Activated CD4-positive, alpha-beta T cell treated with anti-CD3 and anti-CD28 coated beads, Interleukin-2, amount 10 ng/mL, durations not matched to agents 24 days and 14 days (primary cell): ENCODE measurements around the gene CREB1. TPM values are rescaled to one million over a fixed set of nuclear protein-coding genes. Genes with fewer than 3 reads are reported as not detected.
"Not testable (repeated sequence)": the region's sequence is repeated elsewhere in the genome, so short reads cannot be mapped to it uniquely, and the experiment has no call there.

ENCODE experiments used
- DNase-seq: peaks from one replicate; pipeline ENCODE4 v3.0.0; 2022
- H3K27ac Mint-ChIP-seq: one replicate; pipeline ENCODE4 v1.8.0; 2022; ENCODE audit warnings: mild to moderate bottlenecking, mixed read lengths
- H3K27me3 Mint-ChIP-seq: one replicate; pipeline ENCODE4 v1.8.0; 2022; ENCODE audit warnings: mixed read lengths
- H3K36me3 Mint-ChIP-seq: one replicate; pipeline ENCODE4 v1.8.0; 2022; ENCODE audit warnings: low read depth, mild to moderate bottlenecking, mixed read lengths
- H3K4me1 Mint-ChIP-seq: one replicate; pipeline ENCODE4 v1.8.0; 2021; ENCODE audit warnings: mixed read lengths
- H3K4me3 Mint-ChIP-seq: one replicate; pipeline ENCODE4 v1.8.0; 2022; ENCODE audit warnings: mild to moderate bottlenecking, moderate library complexity, mixed read lengths
- H3K9me3 Mint-ChIP-seq: one replicate; pipeline ENCODE4 v1.8.0; 2021; ENCODE audit warnings: mixed read lengths
- intact Hi-C: fragments of 100-400 bp; cut with micrococcal nuclease; formaldehyde crosslinking; loops from one replicate; pipeline ENCODE4 v1.15.1; 2023
- total RNA-seq: library from RNA; stranded (reverse); gene quantifications from 2 replicates; pipeline ENCODE4 v1.2.3, GENCODE V29; 2022

The CREB1 gene
- total RNA-seq, 1 donor from 2014 or later: 107 TPM

DNA sequence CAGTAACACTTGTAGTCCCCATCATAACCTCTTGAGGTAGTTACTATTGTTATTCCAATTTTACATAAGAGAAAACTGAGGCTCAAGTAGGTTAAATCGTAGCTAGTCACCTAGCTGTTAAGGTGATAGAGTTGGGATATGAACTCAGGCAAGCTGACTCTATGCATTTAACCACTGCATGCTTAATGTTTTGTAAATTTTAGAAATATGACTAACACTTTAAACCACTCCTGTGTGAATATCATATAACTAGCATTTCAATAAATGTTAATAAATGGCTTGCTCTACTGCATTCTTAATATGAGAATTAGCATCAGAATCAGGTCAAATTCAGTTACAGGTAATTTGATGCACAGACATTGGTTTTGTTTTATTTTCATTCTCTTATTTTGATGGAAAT, 35.6 kb upstream of the CREB1 start:
- H3K36me3 Mint-ChIP-seq: no peaks in the 10 kb centered on the region
- intact Hi-C loops: no loop called here
- H3K27ac Mint-ChIP-seq: no peak overlapping the region
- peaks cover 4% of the 10 kb centered on the region for H3K27me3 Mint-ChIP-seq
- H3K4me3 Mint-ChIP-seq: no peak overlapping the region
- H3K9me3 Mint-ChIP-seq: no peaks in the 10 kb centered on the region
- peaks cover 5% of the 10 kb centered on the region for H3K4me1 Mint-ChIP-seq
- DNase-seq: no peak

DNA sequence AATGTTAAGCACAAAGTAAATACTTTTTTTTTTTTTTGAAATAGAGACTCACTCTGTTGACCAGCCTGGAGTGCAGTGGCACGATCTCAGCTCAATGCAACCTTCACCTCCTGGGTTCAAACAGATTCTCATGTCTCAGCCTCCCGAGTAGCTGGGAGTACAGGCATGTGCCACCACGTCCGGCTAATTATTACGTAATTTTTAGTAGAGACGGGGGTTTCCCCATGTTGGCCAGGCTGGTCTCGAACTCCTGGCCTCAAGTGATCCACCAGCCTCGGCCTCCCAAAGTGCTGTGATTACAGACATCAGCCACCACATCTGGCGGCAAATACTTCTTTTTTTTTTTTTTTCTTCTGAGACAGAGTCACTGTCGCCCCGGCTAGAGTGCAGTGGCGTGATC, 32.8 kb upstream of the CREB1 start:
- peaks cover 24% of the 10 kb centered on the region for H3K4me1 Mint-ChIP-seq
- intact Hi-C loops, H3K9me3 Mint-ChIP-seq, H3K36me3 Mint-ChIP-seq, H3K27me3 Mint-ChIP-seq, H3K27ac Mint-ChIP-seq, DNase-seq, H3K4me3 Mint-ChIP-seq: not testable (repeated sequence)

DNA sequence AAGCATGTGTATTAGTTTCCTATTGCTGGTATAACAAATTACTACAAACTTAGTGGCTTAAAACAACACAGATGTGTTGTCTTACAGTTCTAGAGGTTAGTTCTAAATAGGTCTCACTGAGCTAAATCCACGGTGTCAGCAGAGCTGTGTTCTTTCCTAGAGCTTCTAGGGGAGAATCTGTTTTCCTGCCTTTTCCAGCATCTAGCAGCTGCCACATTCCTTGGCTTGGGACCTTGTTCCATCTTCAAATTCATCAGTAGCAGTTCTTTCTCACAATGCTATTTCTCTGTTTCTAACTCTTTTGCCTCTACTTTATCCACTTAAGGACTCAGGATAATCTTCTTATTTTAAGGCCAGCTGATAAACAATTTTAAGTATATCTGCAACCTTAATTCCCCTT, 32.2 kb upstream of the CREB1 start:
- Mint-ChIP-seq H3K27me3 (no peaks in the 10 kb centered on the region), H3K27ac (no peak overlapping the region), H3K4me3 (no peak overlapping the region), H3K4me1 (peaks cover 27% of the 10 kb centered on the region), H3K9me3 (no peaks in the 10 kb centered on the region), H3K36me3 (no peaks in the 10 kb centered on the region)
- no peak for DNase-seq
- intact Hi-C loops: no loop called here

- Mint-ChIP-seq H3K36me3 (no peaks in the 10 kb centered on the region), H3K27me3 (no peaks in the 10 kb centered on the region), H3K4me3 (no peak overlapping the region), H3K4me1 (peaks cover 33% of the 10 kb centered on the region), H3K27ac (no peak overlapping the region), H3K9me3 (no peaks in the 10 kb centered on the region)
- no peak for DNase-seq
- intact Hi-C loops: no loop called here
Observed at GRCh38 chr2:207498427-207498826, 31.3 kb upstream of the CREB1 start.

- H3K4me3 Mint-ChIP-seq: no peak overlapping the region
- H3K4me1 Mint-ChIP-seq: peaks cover 40% of the 10 kb centered on the region
- intact Hi-C loops: no loop called here
- H3K9me3 Mint-ChIP-seq: no peaks in the 10 kb centered on the region
- no peak for DNase-seq
- no peaks in the 10 kb centered on the region for H3K36me3 Mint-ChIP-seq
- H3K27ac Mint-ChIP-seq: no peak overlapping the region
- H3K27me3 Mint-ChIP-seq: no peaks in the 10 kb centered on the region
Observed at GRCh38 chr2:207499114-207499513, 30.6 kb upstream of the CREB1 start.

GRCh38 chr2:207501802-207502576, 27.8 kb upstream of the CREB1 start:
- Mint-ChIP-seq H3K9me3 (no peaks in the 10 kb centered on the region), H3K36me3 (no peaks in the 10 kb centered on the region), H3K27me3 (no peaks in the 10 kb centered on the region), H3K4me1 (peaks cover 67% of the 10 kb centered on the region), H3K27ac (no peak overlapping the region), H3K4me3 (no peak overlapping the region)
- intact Hi-C loops: no loop called here
- no peak for DNase-seq

DNA sequence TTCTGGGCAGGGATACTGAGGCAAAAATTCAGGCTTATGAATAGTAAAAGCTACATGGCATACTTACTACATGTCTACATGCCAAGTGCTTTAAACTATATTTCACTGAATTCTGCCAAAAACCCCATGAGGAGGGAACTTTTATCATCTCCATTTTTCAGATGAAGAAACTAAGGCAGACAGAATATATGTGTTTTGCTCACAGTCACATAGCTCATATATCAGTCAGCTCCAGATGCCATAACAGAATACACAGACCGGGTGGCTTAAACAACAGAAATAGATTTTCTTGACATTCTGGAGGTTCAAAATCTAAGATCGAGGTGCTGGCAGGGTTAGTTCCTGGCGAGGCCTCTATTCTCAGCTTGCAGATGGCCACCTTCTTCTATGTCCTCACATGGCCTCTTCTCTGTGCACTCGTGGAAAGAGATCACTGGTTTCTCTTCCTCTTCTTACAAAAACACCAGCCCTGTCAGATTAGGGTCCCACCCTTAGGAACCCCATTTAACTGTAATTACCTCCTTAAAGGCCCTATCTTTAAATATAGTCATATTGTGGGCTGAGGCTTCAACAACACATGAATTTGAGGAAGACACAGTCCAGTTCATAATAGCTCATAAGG, 27.1 kb upstream of the CREB1 start:
- DNase-seq: no peak
- Mint-ChIP-seq H3K36me3 (no peaks in the 10 kb centered on the region), H3K27me3 (no peaks in the 10 kb centered on the region), H3K4me1 (peaks cover 69% of the 10 kb centered on the region), H3K4me3 (no peak overlapping the region), H3K27ac (no peak overlapping the region), H3K9me3 (no peaks in the 10 kb centered on the region)
- intact Hi-C loops: no loop called here

GRCh38 chr2:207503234-207503633, 26.5 kb upstream of the CREB1 start:
- Mint-ChIP-seq H3K4me1 (peaks cover 69% of the 10 kb centered on the region), H3K9me3 (no peaks in the 10 kb centered on the region), H3K27ac (no peak overlapping the region), H3K36me3 (no peaks in the 10 kb centered on the region), H3K4me3 (no peak overlapping the region), H3K27me3 (no peaks in the 10 kb centered on the region)
- intact Hi-C loops: no loop called here
- no peak for DNase-seq

- Mint-ChIP-seq H3K27ac (peak overlapping the region; percentile 15), H3K4me3 (peak overlapping the region; percentile 50), H3K9me3 (no peaks in the 10 kb centered on the region), H3K27me3 (no peaks in the 10 kb centered on the region), H3K36me3 (no peaks in the 10 kb centered on the region), H3K4me1 (peaks cover 65% of the 10 kb centered on the region)
- no peak for DNase-seq
- intact Hi-C loops: loop anchor here (1.0 to 2.0 kb wide), 3 partner anchors 10 to 25 kb away; partner anchors contain the start of gene CREB1
Observed at GRCh38 chr2:207504513-207505170, 25.1 kb upstream of the CREB1 start.

DNA sequence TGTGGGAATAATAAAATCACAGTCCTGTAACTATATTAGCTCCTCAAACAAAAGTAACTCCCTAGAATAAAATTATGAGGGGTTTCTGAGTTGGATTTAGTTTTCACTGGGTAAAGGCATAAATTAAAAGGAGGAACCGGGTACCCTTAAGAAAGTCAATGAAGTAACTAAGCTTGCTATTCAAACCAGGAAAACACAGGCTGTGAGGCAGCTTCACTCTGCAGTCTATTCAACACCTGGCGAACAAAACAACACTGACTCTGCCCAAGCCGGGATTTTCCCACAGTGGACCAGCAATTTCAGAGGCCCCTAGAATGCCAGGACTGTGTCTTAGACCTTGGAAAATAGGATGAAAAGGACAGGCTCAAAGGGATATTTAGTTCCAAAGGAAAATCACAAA, 24.6 kb upstream of the CREB1 start:
- no peaks in the 10 kb centered on the region for H3K36me3 Mint-ChIP-seq
- peaks cover 62% of the 10 kb centered on the region for H3K4me1 Mint-ChIP-seq
- H3K9me3 Mint-ChIP-seq: no peaks in the 10 kb centered on the region
- H3K4me3 Mint-ChIP-seq: peak overlapping the region; percentile 50
- H3K27me3 Mint-ChIP-seq: no peaks in the 10 kb centered on the region
- intact Hi-C loops: loop anchor here (1.0 to 2.0 kb wide), 3 partner anchors 9 to 24 kb away; partner anchors contain the start of gene CREB1
- H3K27ac Mint-ChIP-seq: peak overlapping the region; percentile 15
- DNase-seq: no peak

DNA sequence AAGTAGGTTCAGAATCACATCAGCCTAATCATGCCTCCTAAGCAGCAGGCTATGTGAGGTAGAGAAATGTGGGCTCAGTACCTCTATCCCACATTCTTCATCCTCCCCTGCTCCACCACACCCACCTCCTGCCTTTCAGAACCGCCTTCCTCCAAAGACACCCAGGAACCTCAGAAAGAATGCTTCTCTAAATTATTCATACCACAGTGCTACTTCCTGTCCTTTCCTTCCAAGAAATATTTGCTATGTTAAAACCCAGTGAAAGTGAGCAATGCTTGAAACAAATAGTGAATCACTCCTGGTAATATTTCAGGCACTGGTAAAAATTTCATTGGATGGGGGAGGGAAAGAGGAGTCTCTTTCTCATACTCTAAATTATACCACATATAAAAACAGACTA, 24.0 kb upstream of the CREB1 start:
- Mint-ChIP-seq H3K4me3 (peak overlapping the region; percentile 50), H3K4me1 (peaks cover 57% of the 10 kb centered on the region), H3K27me3 (no peaks in the 10 kb centered on the region), H3K36me3 (no peaks in the 10 kb centered on the region), H3K9me3 (no peaks in the 10 kb centered on the region), H3K27ac (peak overlapping the region; percentile 54)
- intact Hi-C loops: loop anchor here (1.0 to 2.0 kb wide), 3 partner anchors 9 to 24 kb away; partner anchors contain the start of gene CREB1
- DNase-seq: peak; percentile 70

DNA sequence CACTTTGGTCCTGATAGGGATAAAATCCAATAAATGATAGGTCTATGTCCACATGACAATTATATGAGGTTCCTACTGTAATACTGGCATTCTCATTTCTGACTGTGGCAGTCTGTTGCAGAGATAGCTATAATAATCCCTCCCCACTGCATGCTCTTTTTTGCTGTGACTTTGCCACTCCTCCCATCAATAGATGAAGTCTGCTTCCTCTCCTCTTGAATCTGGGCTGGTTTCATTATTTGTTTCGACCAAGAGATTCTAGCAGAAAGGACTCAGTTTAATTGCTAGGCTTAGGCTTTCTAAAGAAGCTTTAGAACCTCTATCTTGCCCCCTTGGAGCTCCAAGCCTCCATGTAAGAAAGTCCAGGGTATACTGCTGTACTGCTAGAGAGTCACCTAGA, 23.3 kb upstream of the CREB1 start:
- intact Hi-C loops: no loop called here
- Mint-ChIP-seq H3K4me1 (peaks cover 52% of the 10 kb centered on the region), H3K4me3 (peak overlapping the region; percentile 64)

DNA sequence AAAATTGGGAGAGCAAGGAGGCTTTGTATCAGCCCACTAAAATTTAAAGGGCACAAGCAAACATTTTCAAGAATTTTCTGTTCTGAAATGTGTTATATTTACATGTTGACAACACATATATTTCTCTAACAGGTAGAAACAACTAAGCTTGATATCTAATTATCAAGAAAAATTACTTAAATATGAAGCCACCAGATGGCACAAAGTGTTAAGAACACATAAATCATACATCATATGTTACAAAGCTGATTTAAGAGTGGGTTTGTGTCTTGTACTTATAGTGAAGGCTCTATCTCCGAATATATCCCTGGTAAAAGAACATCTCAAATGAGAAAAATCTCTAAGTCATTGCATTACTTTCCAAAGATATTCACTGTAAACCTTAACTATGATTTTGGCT, 19.6 kb upstream of the CREB1 start:
- Mint-ChIP-seq H3K9me3 (no peaks in the 10 kb centered on the region), H3K36me3 (no peaks in the 10 kb centered on the region), H3K27me3 (no peaks in the 10 kb centered on the region), H3K27ac (no peak overlapping the region), H3K4me1 (peaks cover 42% of the 10 kb centered on the region), H3K4me3 (no peak overlapping the region)
- intact Hi-C loops: no loop called here
- no peak for DNase-seq

More for the DNA sequence above, 23.3 kb upstream of the CREB1 start:
- Mint-ChIP-seq H3K27ac (peak overlapping the region; percentile 82), H3K27me3 (no peaks in the 10 kb centered on the region), H3K9me3 (no peaks in the 10 kb centered on the region), H3K36me3 (no peaks in the 10 kb centered on the region)
- DNase-seq: no peak

- H3K9me3 Mint-ChIP-seq: no peaks in the 10 kb centered on the region
- H3K27me3 Mint-ChIP-seq: peaks cover 2% of the 10 kb centered on the region
- DNase-seq: no peak
- peaks cover 36% of the 10 kb centered on the region for H3K4me1 Mint-ChIP-seq
- H3K4me3 Mint-ChIP-seq: no peak overlapping the region
- H3K27ac Mint-ChIP-seq: no peak overlapping the region
- H3K36me3 Mint-ChIP-seq: no peaks in the 10 kb centered on the region
- intact Hi-C loops: no loop called here
Observed at GRCh38 chr2:207511851-207512250, 17.9 kb upstream of the CREB1 start.
